ENCODE results near the gene ATXN7L2.
"Not testable (repeated sequence)": the region's sequence is repeated elsewhere in the genome, so short reads cannot be mapped to it uniquely, and the experiment has no call there.

Gene ATXN7L2

DNA sequence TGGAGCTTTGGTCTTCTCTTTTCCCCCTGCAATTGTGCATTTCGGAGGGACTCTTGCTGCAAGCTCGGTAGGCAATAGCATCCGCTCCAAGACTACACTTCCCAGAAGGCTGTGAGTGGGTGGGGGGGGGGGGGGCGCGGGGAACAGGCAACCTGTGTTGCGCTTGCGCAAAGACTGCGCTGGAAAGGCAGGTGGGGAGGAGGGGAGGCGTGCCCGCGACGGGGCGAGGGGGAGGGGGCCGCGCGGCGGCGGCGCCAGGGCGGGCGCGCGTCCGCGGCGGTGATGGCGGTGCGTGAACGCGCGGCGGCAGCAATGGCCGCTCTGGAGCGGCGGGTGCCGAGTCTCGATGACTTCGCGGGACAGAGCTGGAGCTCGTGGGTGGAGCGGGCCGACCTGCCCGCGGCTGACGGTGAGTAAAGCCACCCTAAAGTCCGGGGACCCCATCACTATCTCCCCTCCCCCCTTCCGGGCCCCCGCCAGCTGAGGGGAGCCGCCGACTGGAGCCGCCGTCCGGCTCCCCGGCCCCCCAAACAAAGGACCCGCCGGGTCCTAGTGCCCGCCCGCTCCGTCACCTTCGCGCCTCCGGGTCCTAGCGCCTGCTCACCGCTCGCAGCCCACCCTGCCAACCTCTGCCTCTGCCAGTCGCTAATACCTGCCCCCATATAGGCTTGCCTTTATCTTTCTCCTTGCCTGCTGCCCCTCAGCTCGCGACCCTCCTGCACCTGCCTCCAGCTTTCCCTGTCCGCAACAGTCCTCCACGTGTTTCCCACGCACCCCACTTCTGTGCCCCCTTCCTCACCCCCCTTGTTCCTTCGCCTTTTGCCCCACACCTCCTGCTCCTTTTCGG, at the start of gene ATXN7L2:
Gene ATXN7L2 (plus strand): TSS at position 234 of the 847 bp plus-strand sequence. CDS start 49 bp downstream, at position 283.
- peak; percentile 79 for DNase-seq

DNA sequence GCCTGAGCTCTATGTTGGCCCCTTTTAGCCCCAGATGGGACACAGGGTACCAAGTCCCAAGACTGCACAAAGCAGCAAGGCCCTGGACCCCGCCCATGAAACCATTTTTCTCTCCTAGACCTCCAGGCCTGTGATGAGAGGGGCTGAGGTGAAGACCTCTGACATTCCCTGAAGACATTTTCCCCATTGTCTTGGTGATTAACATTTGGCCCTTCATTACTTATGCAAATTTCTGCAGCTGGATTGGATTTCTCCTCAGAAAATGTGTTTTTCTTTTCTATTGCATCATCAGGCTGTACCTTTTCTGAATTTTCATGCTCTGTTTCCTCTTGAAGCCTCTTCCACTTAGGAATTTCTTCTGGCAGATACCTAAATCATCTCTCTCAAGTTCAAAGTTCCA, 49.2 kb upstream of the ATXN7L2 start:
- DNase-seq, result no peak

- DNase-seq, result no peak
Observed at GRCh38 chr1:109438798-109439297, 44.9 kb upstream of the ATXN7L2 start.

DNA sequence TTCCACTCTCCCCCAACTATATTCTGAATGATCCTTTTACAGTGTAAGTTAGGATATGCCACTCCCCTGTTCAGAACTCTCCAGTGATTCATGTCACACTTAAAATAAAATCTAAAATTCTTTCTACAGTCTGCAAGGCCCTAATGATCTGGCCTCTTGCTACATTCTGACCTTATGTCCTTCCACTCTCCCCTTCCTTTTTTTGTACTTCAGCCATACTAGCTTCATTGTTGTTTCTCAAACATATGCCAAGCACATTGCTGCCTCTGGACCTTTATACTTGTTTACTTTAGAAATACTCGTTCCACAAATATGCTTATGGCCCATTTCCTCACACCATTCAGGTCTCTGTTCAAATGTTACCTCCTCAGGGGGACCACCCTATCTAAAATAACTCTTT, 42.6 kb upstream of the ATXN7L2 start:
- no peak for DNase-seq

- no peak for DNase-seq
Observed at GRCh38 chr1:109443476-109443875, 40.2 kb upstream of the ATXN7L2 start.

GRCh38 chr1:109444346-109444745, 39.4 kb upstream of the ATXN7L2 start:
- DNase-seq, result no peak

GRCh38 chr1:109445949-109446695, 37.6 kb upstream of the ATXN7L2 start:
- DNase-seq, result not testable (repeated sequence)

DNA sequence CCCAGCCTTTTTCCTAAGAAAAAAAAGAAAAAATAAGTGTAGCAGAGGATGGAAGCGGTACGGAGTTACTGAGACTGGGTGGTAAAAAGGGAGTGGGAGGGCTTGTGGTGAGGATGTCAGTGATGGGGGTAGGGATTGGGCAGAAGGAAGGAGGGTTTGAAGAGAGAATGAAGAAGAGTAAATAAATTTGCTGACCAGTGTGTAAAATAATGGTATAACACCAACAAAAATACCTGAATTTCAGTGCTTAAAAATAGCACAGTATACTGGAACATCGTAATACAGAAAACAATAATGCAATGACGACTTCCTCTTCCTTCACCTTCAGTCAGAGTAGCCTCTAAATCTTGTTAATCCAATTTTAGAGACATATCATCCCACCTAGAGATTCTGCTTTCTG, 36.2 kb upstream of the ATXN7L2 start:
- DNase-seq, result no peak

- no peak for DNase-seq
Observed at GRCh38 chr1:109454497-109455133, 29.1 kb upstream of the ATXN7L2 start.

- no peak for DNase-seq
Observed at GRCh38 chr1:109457819-109458218, 25.9 kb upstream of the ATXN7L2 start.

DNA sequence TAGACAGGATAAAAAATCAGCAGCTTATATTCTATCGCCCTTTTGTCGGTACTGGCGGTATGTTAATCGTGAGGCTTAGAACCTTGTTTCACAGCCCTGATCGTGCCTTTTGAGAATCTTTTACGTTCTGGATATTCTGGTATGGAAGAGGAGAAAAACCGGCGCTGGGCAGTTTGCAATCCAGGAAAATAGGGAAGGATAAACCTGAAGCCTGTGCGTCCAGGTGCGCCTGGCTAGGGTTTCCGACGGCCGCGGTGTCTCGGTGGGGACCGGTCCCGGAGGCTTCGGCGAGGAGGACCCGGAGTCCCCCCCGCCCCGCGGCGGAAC, 17.6 kb upstream of the ATXN7L2 start:
- DNase-seq, result no peak

DNA sequence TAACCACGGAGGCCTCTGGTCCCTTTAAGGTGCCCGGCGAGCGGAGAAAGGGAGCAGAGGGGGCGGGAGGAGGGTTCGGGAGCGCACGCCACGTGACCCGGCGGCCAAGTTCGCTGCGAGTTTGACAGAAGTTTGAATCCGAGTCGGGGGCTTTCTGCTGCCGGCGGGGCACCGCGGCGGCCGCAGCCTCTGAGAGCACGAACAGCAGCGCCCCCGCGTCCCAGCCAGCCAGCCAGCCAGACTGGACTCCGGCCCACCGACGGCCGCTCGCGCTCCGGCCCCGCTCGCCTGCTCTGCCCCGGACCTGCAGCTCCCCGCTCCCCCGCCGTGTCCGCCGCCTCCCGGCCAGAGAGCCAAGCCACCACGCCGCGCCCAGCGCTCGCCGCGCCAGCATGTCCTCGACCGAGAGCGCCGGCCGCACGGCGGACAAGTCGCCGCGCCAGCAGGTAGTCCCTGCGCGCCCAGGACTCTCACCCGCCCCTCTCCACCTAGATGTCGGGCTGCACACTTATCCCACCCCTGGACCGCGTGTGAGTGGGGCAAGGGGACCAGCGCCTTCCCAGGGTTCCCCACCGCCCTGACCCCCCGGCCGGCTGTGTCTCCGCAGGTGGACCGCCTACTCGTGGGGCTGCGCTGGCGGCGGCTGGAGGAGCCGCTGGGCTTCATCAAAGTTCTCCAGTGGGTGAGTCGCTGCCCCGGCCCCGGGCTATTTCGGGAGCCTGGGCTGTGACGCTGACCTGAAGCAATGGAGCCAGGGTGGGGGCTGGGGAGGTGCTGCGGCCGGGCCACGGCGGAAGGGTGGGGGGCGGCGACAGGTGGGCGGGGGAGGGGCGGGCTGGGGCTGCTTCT, 17.0 kb upstream of the ATXN7L2 start, which contains the start of gene SYPL2:
Gene SYPL2 (plus strand): TSS at position 95 of the 849 bp plus-strand sequence. CDS start 298 bp downstream, at position 393.
- DNase-seq, result no peak

DNA sequence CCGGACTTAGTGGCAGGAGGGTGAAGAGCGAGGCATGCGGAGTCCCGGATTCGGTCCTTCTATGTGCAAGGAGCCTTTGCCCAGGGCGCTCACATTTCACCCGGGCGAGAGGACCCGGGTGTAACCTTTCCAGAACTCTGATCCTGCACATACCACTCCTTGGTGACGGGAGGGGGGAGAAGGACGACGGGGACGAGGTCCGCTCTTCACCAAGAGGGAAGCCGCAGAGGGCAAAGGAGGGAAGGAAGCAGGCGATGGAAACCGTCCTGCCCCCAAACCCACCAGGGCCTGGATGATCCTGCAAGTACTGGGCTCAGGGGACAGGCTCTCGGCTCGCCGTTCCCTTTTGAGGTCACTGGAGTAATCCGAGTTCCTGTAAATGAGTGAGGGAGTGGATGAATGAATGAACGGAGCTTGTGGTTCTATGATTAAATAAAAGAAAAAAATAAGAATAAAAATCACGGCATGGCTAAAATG, 16.4 kb upstream of the ATXN7L2 start:
- no peak for DNase-seq

- DNase-seq, result no peak
Observed at GRCh38 chr1:109468061-109468460, 15.6 kb upstream of the ATXN7L2 start.

DNA sequence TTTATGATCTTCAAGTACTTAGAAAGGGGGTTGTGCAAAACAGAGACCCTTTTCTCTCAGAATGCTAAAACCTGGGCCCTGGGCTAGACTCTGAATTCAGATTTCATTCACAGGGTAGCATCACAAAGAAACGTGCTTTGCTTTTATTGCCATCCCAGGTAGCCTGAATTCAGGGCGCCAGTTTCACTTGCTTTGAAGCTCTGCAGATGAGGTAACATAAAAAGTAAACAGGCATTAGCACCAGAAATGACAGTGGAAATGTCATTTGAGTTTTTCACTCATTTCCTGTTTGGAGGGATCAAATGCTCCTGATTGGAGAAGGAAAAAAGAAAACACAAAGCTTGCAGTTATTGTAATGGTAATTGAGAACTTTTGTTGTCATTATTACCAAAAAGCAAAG, 14.8 kb upstream of the ATXN7L2 start:
- DNase-seq, result peak; percentile 37

GRCh38 chr1:109470245-109470644, 13.5 kb upstream of the ATXN7L2 start:
- DNase-seq, result no peak

DNA sequence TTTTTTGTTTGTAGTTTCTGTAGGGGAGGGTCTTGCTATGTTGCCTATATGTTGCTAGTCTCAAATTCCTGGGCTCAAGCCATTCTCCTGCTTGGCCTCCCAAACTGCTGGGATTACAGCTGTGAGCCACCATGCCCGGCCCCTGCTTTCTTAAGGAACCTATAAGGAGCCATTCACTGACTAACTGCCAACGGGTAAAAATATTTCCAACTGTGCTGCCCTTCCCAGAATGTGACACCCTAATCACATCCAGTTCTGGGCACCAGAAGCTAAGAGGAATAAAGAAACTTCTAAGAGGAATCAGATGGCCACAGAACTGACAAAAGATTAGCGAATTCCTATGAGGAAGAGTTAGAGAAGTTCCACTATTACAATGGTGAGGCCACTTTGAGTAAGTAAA, 10.9 kb upstream of the ATXN7L2 start:
- no peak for DNase-seq

- DNase-seq, result not testable (repeated sequence)
Observed at GRCh38 chr1:109473284-109474057, 10.2 kb upstream of the ATXN7L2 start.

- DNase-seq, result no peak
Observed at GRCh38 chr1:109474697-109475096, 9.0 kb upstream of the ATXN7L2 start.

- no peak for DNase-seq
Observed at GRCh38 chr1:109475261-109475660, 8.4 kb upstream of the ATXN7L2 start.

DNA sequence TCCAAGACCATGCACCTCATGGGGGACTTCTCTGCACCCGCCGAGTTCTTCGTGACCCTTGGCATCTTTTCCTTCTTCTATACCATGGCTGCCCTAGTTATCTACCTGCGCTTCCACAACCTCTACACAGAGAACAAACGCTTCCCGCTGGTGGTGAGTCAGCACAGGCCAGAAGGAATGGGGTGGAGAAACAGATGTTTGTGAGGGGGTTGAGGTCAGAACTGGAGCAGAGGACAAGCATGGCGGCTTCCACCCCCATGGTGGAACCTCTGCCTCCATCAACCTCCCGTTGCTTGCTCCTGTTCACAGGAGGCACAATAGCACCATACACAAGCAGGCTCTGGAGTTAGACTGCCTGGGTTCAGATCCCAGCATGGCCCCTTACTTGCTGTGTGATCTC, 6.9 kb upstream of the ATXN7L2 start:
- no peak for DNase-seq

DNA sequence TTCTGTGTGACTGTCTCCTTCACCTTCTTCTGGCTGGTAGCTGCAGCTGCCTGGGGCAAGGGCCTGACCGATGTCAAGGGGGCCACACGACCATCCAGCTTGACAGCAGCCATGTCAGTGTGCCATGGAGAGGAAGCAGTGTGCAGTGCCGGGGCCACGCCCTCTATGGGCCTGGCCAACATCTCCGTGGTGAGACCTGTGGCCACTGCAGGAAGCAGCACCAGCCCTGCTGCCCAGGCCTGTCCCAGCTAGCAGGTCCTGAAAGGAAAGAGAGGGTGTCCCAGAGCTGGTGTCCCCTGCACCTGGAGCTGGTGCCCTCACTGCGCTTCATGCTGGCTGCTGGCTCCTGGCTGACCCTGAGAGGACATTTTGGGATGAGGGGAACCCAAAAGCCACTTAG, 5.9 kb upstream of the ATXN7L2 start:
- no peak for DNase-seq
